HepG2 (cell line): ENCODE measurements around the gene CCDC106. TPM values are rescaled to one million over a fixed set of nuclear protein-coding genes. Genes with fewer than 3 reads are reported as not detected.

Source experiments
- ASH2L ChIP-seq: fragments of 300-600, 200-600 bp; sonication (generic); IDR thresholded peaks from 2 replicates; pipeline ENCODE4 v1.7.0; 2017; ENCODE audit warnings: low read depth, mild to moderate bottlenecking, moderate library complexity, mixed read lengths, low read length; ENCODE audit not compliant: insufficient read length
- CREB1 ChIP-seq, 2 experiments: fragments of 450-650 bp in 1 of 2; IDR thresholded peaks; 2 replicates each; pipeline ENCODE4 v1.6.1; 2016 to 2017; ENCODE audit warnings: control low read depth in 1 of 2, mild to moderate bottlenecking in 1 of 2, missing compliant biosample characterization in 1 of 2, missing genetic modification characterization in 1 of 2
- GATAD2A ChIP-seq: IDR thresholded peaks from 2 replicates; pipeline ENCODE4 v1.6.1; 2016
- GPBP1L1 ChIP-seq: sonication (generic); formaldehyde crosslinking; IDR thresholded peaks from 2 replicates; pipeline ENCODE4 v1.5.0; 2020; ENCODE audit warnings: mild to moderate bottlenecking, missing genetic modification reagents
- KDM2A ChIP-seq: sonication (generic); formaldehyde crosslinking; IDR thresholded peaks from 2 replicates; pipeline ENCODE4 v1.4.0; 2020; ENCODE audit warnings: low read depth, missing genetic modification reagents, borderline replicate concordance
- TARDBP ChIP-seq: sonication (generic); formaldehyde crosslinking; IDR thresholded peaks from 2 replicates; pipeline ENCODE4 v1.8.0; 2022; ENCODE audit warnings: mild to moderate bottlenecking, missing genetic modification reagents
- ZBTB14 ChIP-seq: sonication (generic); formaldehyde crosslinking; IDR thresholded peaks from 2 replicates; pipeline ENCODE4 v1.4.0; 2020; ENCODE audit warnings: missing genetic modification reagents
- ZBTB7A ChIP-seq: sonication (generic); formaldehyde crosslinking; IDR thresholded peaks from 2 replicates; pipeline ENCODE4 v1.8.0; 2022; ENCODE audit warnings: mild to moderate bottlenecking, missing genetic modification reagents
- ZFP37 ChIP-seq: sonication (generic); formaldehyde crosslinking; IDR thresholded peaks from 2 replicates; pipeline ENCODE4 v1.4.0; 2020; ENCODE audit warnings: missing genetic modification reagents, borderline replicate concordance
- ZNF331 ChIP-seq: sonication (generic); formaldehyde crosslinking; IDR thresholded peaks from 2 replicates; pipeline ENCODE4 v1.4.0; 2020; ENCODE audit warnings: missing genetic modification reagents
- ZNF451 ChIP-seq: sonication (generic); formaldehyde crosslinking; IDR thresholded peaks from 2 replicates; pipeline ENCODE4 v1.5.0; 2020; ENCODE audit warnings: mild to moderate bottlenecking, missing genetic modification reagents
- ZNF496 ChIP-seq: sonication (generic); formaldehyde crosslinking; IDR thresholded peaks from 2 replicates; pipeline ENCODE4 v1.8.1; 2023; ENCODE audit warnings: mild to moderate bottlenecking, moderate library complexity, missing genetic modification reagents; ENCODE audit not compliant: insufficient replicate concordance
- ZNF563 ChIP-seq: sonication (generic); formaldehyde crosslinking; IDR thresholded peaks from 2 replicates; pipeline ENCODE4 v1.8.0; 2022; ENCODE audit warnings: mild to moderate bottlenecking, moderate library complexity, missing genetic modification reagents
- ZNF605 ChIP-seq: sonication (generic); formaldehyde crosslinking; IDR thresholded peaks from 2 replicates; pipeline ENCODE4 v1.8.0; 2022; ENCODE audit warnings: mild to moderate bottlenecking, missing genetic modification reagents
- ZNF709 ChIP-seq: sonication (generic); formaldehyde crosslinking; IDR thresholded peaks from 2 replicates; pipeline ENCODE4 v1.5.0; 2020; ENCODE audit warnings: mild to moderate bottlenecking, missing genetic modification reagents
- polyA plus RNA-seq, 8 experiments: library from polyadenylated mRNA; depleted of rRNA in 3 of 8; stranded (reverse) in 7 of 8; unstranded in 1 of 8; fragments of >200 nt; fragmentation: Illumina TruSeq in 4 of 8; extraction: Trizol in 4 of 8; gene quantifications; 2 replicates each; pipeline versions ENCODE4 v1.2.1 to v1.2.3, GENCODE V29; 2011 to 2016; ENCODE audit warnings: low read depth in 4 of 8, missing spikeins in 1 of 8, mixed read lengths in 1 of 8; ENCODE audit not compliant: insufficient read depth in 1 of 8
- total RNA-seq, 5 experiments: library from RNA; depleted of rRNA; stranded (reverse); fragments of >200 nt; fragmentation: Illumina TruSeq; extraction: Trizol; gene quantifications; 2 replicates each; pipeline ENCODE4 v1.2.3, GENCODE V29; 2016; ENCODE audit warnings: low read depth in 1 of 5
- TF ChIP-seq, protein P1 (sequence below): sonication (generic); formaldehyde crosslinking; IDR thresholded peaks from 2 replicates; pipeline ENCODE4 v1.4.0; 2020; ENCODE audit warnings: mild to moderate bottlenecking, missing genetic modification reagents
- TF ChIP-seq, protein P2 (sequence below): sonication (generic); formaldehyde crosslinking; IDR thresholded peaks from 2 replicates; pipeline ENCODE4 v1.5.0; 2020; ENCODE audit warnings: mild to moderate bottlenecking, missing genetic modification reagents, borderline replicate concordance
- TF ChIP-seq, protein P3 (sequence below): sonication (generic); formaldehyde crosslinking; conservative IDR thresholded peaks from 2 replicates; pipeline ENCODE4 v1.8.0; 2022; ENCODE audit warnings: low read depth, missing genetic modification reagents

The CCDC106 gene
- total and polyA plus RNA-seq, 2 of the 13 experiments (the other 11 are each of a cell fraction or from before 2014, with no cell fraction given) = 4.7 to 8.8 TPM

DNA sequence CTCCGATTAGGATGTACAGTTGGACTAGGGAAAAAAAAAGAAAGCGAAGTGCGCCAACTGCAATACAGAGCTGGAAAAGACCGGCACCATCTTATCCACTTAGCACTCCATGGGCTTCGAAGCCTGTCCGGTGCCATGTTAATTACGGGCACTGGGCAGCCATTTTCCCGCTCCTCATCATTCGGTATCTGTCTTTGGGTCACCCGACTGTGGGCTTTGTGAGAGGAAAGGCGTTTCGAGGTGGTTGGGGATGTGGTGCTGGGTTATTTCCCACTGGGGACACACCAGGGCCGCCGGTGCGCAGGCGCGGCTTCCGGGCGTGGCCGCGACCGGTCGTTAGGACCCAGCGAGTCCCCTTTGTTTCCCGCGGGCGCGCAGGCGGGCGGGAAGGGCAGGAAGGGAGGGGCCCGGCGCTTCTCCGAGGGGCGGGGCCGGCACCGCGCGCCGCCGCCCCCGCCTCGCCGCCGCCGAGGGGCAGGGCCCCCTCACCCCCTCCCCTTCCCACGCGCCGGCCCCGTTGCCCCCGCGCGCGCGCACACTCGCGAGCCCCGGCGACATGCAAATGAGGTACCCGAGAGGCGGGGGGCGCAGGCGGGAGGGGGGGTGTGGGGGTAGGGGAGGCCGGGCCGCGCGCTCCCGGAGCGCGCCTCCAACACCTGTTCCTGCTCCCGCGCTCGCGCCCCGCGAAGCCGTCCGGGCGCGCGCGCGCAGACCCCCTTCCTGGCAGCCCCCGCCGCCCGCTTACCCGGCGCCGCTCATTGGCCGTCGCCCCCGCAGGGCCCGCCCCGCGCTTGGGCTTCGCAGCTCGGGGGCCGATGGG is 48.0 kb upstream of the CCDC106 start, which contains the start of gene ZNF524 (continued):
- TF ChIP-seq GATAD2A (CRISPR knock-in tag) (peak; percentile 12; the same call in 1 of the 2 replicates), GPBP1L1 (CRISPR knock-in tag) (no peak), ZBTB7A (0 out of 2 replicates have a peak, but pooled peaks have one; percentile 37), ZNF496 (CRISPR knock-in tag) (no peak), ZNF605 (no peak; the same call in 1 of the 2 replicates), ZNF563 (CRISPR knock-in tag) (0 out of 2 replicates have a peak, but pooled peaks have one; percentile 11), KDM2A (CRISPR knock-in tag) (peak; percentile 56; the same call in 1 of the 2 replicates), ZNF709 (CRISPR knock-in tag) (0 out of 2 replicates have a peak, but pooled peaks have one; percentile 47), ZNF451 (no peak), ZBTB14 (CRISPR knock-in tag) (peak; percentile 87), ASH2L (peak; percentile 9), ZNF331 (CRISPR knock-in tag) (no peak), ZFP37 (CRISPR knock-in tag) (no peak), TARDBP (CRISPR knock-in tag) (peak; percentile 14; the same call in 1 of the 2 replicates), CREB1 (IDR thresholded peaks at IDR 0.05) (no peak), CREB1 (CRISPR knock-in tag; IDR thresholded peaks at IDR 0.05) (no peak)
- TF ChIP-seq, protein P1, sequence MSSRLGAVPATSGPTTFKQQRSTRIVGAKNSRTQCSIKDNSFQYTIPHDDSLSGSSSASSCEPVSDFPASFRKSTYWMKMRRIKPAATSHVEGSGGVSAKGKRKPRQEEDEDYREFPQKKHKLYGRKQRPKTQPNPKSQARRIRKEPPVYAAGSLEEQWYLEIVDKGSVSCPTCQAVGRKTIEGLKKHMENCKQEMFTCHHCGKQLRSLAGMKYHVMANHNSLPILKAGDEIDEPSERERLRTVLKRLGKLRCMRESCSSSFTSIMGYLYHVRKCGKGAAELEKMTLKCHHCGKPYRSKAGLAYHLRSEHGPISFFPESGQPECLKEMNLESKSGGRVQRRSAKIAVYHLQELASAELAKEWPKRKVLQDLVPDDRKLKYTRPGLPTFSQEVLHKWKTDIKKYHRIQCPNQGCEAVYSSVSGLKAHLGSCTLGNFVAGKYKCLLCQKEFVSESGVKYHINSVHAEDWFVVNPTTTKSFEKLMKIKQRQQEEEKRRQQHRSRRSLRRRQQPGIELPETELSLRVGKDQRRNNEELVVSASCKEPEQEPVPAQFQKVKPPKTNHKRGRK = no peak
- TF ChIP-seq, protein P2, sequence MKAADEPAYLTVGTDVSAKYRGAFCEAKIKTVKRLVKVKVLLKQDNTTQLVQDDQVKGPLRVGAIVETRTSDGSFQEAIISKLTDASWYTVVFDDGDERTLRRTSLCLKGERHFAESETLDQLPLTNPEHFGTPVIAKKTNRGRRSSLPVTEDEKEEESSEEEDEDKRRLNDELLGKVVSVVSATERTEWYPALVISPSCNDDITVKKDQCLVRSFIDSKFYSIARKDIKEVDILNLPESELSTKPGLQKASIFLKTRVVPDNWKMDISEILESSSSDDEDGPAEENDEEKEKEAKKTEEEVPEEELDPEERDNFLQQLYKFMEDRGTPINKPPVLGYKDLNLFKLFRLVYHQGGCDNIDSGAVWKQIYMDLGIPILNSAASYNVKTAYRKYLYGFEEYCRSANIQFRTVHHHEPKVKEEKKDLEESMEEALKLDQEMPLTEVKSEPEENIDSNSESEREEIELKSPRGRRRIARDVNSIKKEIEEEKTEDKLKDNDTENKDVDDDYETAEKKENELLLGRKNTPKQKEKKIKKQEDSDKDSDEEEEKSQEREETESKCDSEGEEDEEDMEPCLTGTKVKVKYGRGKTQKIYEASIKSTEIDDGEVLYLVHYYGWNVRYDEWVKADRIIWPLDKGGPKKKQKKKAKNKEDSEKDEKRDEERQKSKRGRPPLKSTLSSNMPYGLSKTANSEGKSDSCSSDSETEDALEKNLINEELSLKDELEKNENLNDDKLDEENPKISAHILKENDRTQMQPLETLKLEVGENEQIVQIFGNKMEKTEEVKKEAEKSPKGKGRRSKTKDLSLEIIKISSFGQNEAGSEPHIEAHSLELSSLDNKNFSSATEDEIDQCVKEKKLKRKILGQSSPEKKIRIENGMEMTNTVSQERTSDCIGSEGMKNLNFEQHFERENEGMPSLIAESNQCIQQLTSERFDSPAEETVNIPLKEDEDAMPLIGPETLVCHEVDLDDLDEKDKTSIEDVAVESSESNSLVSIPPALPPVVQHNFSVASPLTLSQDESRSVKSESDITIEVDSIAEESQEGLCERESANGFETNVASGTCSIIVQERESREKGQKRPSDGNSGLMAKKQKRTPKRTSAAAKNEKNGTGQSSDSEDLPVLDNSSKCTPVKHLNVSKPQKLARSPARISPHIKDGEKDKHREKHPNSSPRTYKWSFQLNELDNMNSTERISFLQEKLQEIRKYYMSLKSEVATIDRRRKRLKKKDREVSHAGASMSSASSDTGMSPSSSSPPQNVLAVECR (CRISPR knock-in tag) = 0 out of 2 replicates have a peak, but pooled peaks have one; percentile 4
- TF ChIP-seq, protein P3, sequence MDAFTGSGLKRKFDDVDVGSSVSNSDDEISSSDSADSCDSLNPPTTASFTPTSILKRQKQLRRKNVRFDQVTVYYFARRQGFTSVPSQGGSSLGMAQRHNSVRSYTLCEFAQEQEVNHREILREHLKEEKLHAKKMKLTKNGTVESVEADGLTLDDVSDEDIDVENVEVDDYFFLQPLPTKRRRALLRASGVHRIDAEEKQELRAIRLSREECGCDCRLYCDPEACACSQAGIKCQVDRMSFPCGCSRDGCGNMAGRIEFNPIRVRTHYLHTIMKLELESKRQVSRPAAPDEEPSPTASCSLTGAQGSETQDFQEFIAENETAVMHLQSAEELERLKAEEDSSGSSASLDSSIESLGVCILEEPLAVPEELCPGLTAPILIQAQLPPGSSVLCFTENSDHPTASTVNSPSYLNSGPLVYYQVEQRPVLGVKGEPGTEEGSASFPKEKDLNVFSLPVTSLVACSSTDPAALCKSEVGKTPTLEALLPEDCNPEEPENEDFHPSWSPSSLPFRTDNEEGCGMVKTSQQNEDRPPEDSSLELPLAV (CRISPR knock-in tag) = no peak
